HL-60 (cell line): ENCODE results near the gene SPATS2.

Experiments
- DNase-seq, 2 experiments: peaks; one replicate each; pipeline ENCODE4 v3.0.0-alpha.2; 2010 to 2020; ENCODE audit warnings: low read depth in 1 of 2, low spot score in 1 of 2
- H3K27ac ChIP-seq: fragments of 250-450 bp; sonication (Bioruptor Pico); replicated peaks from 2 replicates; pipeline ENCODE4 v1.5.1; 2020; ENCODE audit warnings: mild to moderate bottlenecking, moderate library complexity
- H3K27me3 ChIP-seq: fragments of 250-450 bp; sonication (Bioruptor Pico); 2 replicates; pipeline ENCODE4 v1.5.1; 2021; ENCODE audit warnings: mild to moderate bottlenecking, moderate library complexity; ENCODE audit not compliant: insufficient read depth, poor library complexity, severe bottlenecking
- H3K4me3 ChIP-seq: replicated peaks from 2 replicates; pipeline ENCODE4 v1.5.1; 2011; ENCODE audit warnings: mild to moderate bottlenecking, control low read depth, low read length; ENCODE audit not compliant: insufficient read depth
- CTCF ChIP-seq: IDR thresholded peaks from one replicate; pipeline ENCODE4 v1.5.1; 2011; ENCODE audit warnings: low read length, control low read depth, inconsistent platforms; ENCODE audit not compliant: insufficient read depth
- GABPA ChIP-seq: IDR thresholded peaks from 2 replicates; pipeline ENCODE4 v1.6.1; 2012; ENCODE audit warnings: low read depth
- POLR2AphosphoS5 ChIP-seq: IDR thresholded peaks from 2 replicates; pipeline ENCODE4 v1.6.1; 2012; ENCODE audit warnings: low read depth
- REST ChIP-seq: IDR thresholded peaks from 2 replicates; pipeline ENCODE4 v1.6.1; 2012; ENCODE audit warnings: low read depth; ENCODE audit not compliant: insufficient replicate concordance
- SPI1 ChIP-seq: IDR thresholded peaks from 2 replicates; pipeline ENCODE4 v1.6.1; 2012; ENCODE audit warnings: low read depth, mild to moderate bottlenecking, borderline replicate concordance

Gene SPATS2

DNA sequence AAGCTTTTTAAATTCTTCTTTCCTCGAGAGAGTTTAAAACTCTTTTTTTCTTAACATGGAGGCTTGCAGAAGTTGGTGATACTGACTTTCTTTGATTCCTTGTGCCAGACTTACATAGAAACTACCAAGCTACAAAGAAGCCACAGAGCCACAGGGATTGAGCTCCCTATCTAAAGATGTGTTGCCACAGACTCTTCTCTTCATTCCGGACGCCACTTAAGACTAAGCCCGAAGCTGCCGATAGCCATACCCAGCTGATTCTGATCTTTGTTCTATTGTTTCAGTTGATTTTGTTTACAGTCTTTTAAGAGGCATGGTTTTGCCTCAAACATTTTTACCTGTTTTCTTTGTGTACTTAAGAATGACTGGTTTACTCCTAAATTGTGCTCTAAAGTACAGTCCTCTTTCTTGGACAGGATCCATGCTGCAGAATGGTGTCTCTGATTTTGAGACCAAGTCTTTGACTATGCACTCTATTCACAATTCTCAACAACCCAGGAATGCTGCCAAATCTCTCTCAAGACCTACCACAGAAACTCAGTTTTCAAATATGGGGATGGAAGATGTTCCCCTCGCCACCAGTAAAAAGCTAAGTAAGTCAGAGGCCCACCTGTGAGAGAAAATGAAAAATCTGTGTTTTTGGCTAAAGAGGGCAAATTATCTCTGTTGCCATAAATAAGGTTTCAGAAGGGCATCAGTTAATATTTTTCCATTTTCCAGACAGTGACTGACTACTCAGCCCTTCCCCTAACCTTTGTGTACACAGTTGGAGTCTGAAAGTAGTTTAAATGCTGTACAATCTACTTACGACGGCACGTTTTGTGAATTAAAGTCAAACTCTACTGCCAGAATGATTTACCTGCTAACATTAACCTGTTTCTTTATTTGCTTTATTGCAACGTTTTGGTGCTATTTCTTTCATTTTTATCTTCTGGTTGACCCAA lies 129.4 kb downstream of the SPATS2 start:
- no peaks in the 10 kb centered on the region for H3K27me3 ChIP-seq
- H3K4me3 ChIP-seq, result no peak overlapping the region
- TF ChIP-seq SPI1 (no peak), POLR2AphosphoS5 (no peak), CTCF (no peak)
- no peak overlapping the region for H3K27ac ChIP-seq
- DNase-seq, result no peak

DNA sequence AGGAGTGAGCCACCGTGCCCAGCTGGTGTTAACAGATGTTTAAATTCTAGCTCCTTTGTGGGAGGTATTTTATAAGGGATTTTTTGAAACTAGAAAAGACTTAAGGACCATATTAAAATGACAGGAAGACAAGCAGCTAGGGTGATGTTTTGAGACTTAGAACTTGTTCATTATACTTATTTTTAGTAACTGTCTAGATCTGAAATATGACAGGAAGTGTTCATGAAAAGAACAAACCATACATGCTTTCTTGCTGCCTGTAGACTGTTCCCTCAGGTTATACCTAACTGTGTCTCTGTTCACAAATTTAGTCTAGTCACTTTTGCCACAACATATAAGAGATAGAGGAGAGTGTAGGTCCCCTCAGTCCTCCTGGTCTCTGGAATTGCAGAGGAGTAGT lies 134.6 kb downstream of the SPATS2 start:
- H3K27ac ChIP-seq, result no peak overlapping the region
- H3K27me3 ChIP-seq, result no peaks in the 10 kb centered on the region
- TF ChIP-seq REST, result no peak
- DNase-seq, result no peak
- H3K4me3 ChIP-seq, result no peak overlapping the region

- no peak overlapping the region for H3K27ac ChIP-seq
- no peak for TF ChIP-seq POLR2AphosphoS5
- TF ChIP-seq REST, result no peak
- no peak for TF ChIP-seq CTCF
- TF ChIP-seq GABPA, result no peak
- TF ChIP-seq SPI1, result no peak
- no peaks in the 10 kb centered on the region for H3K27me3 ChIP-seq
- H3K4me3 ChIP-seq, result no peak overlapping the region
- DNase-seq, result no peak
Measured at GRCh38 chr12:49502590-49502989, 135.3 kb downstream of the SPATS2 start.

DNA sequence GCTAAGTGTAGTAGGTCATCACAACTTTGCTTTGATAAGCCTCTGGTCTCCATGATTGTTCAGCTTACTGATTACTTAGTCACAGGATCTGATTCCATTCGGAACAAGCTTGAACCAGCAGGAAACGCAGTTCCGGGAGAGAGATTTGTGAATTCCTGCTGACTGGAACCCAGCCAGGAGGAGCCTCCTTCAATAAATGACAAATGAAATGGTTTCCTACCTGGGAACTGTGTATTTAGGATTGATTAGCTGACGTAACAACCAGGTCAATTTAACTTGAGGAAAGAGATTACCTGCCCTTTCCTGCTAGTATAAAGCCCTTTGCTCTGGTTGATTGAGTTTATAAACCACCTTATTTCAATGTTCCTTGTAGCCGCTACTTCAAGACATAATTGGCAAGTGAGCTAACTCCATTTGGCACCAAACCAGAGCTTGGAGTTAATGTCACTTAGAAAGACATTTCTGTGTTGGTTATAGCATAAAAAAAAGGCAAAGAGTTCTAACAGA lies 136.5 kb downstream of the SPATS2 start:
- Histone ChIP-seq H3K27me3 (no peaks in the 10 kb centered on the region), H3K27ac (no peak overlapping the region), H3K4me3 (no peak overlapping the region)
- DNase-seq, result no peak
- TF ChIP-seq SPI1 (no peak), CTCF (no peak), POLR2AphosphoS5 (no peak), GABPA (no peak), REST (no peak)
